HEK293 (cell line): ENCODE results near the gene SUSD3.

Experiments
- CTCF ChIA-PET: fragments of 350-600 bp; formaldehyde crosslinking; extraction: SDS; loops from one replicate; lab custom pipeline; 2021; ENCODE audit warnings: antibody characterized with exemption; lab: Yijun Ruan, JAX
- POLR2A ChIA-PET: fragments of 300-600 bp; formaldehyde crosslinking; extraction: SDS; loops from one replicate; lab custom pipeline; 2020; ENCODE audit warnings: antibody characterized with exemption, inconsistent platforms; lab: Yijun Ruan, JAX
- H3K27ac ChIP-seq: fragments of 200-500 bp; sonication (Bioruptor generic); 2 replicates; pipeline ENCODE4 v1.5.1; 2014; ENCODE audit warnings: low read depth, low read length, control low read depth, inconsistent platforms; ENCODE audit errors: extremely low read depth
- H3K36me3 ChIP-seq, 2 experiments: fragments of 200-500 bp in 1 of 2; sonication (Bioruptor generic) in 1 of 2; 1 replicate in 1 of 2; 2 replicates in 1 of 2; pipeline ENCODE4 v1.5.1; 2014 to 2017; ENCODE audit warnings: inconsistent platforms in 2 of 2, low read length in 2 of 2; ENCODE audit not compliant: control insufficient read depth in 2 of 2, insufficient read depth in 1 of 2
- H3K4me1 ChIP-seq: fragments of 200-500 bp; sonication (Bioruptor generic); 2 replicates; pipeline ENCODE4 v1.5.1; 2014; ENCODE audit warnings: mild to moderate bottlenecking, low read length, inconsistent platforms; ENCODE audit not compliant: control insufficient read depth, insufficient read depth
- H3K4me3 ChIP-seq: 2 replicates; pipeline ENCODE4 v1.5.1; 2011; ENCODE audit warnings: low read depth, mild to moderate bottlenecking, control low read depth, low read length, moderate library complexity
- H3K9me3 ChIP-seq: fragments of 200-500 bp; sonication (Bioruptor generic); 2 replicates; pipeline ENCODE4 v1.5.1; 2014; ENCODE audit warnings: low read depth, low read length, inconsistent platforms; ENCODE audit not compliant: control insufficient read depth, insufficient read depth
- BCL11B ChIP-seq: fragments of 450-650 bp; formaldehyde crosslinking; IDR thresholded peaks from 2 replicates; pipeline ENCODE4 v1.5.1; 2016; ENCODE audit warnings: low read depth, missing biosample characterization, missing genetic modification characterization
- GLIS1 ChIP-seq: fragments of 450-650 bp; formaldehyde crosslinking; IDR thresholded peaks from 2 replicates; pipeline ENCODE4 v1.5.1; 2016; ENCODE audit warnings: missing biosample characterization, missing genetic modification characterization
- ZEB2 ChIP-seq: fragments of 450-650 bp; formaldehyde crosslinking; IDR thresholded peaks from 2 replicates; pipeline ENCODE4 v1.5.1; 2016; ENCODE audit warnings: missing biosample characterization, missing genetic modification characterization
- ZNF133 ChIP-seq: fragments of 450-650 bp; formaldehyde crosslinking; IDR thresholded peaks from 2 replicates; pipeline ENCODE4 v1.5.1; 2016; ENCODE audit warnings: missing biosample characterization, missing genetic modification characterization
- ZNF560 ChIP-seq: fragments of 450-650 bp; formaldehyde crosslinking; IDR thresholded peaks from 2 replicates; pipeline ENCODE4 v1.5.1; 2017; ENCODE audit warnings: missing biosample characterization, missing genetic modification characterization, borderline replicate concordance
- ZNF623 ChIP-seq: fragments of 450-650 bp; formaldehyde crosslinking; IDR thresholded peaks from 2 replicates; pipeline ENCODE4 v1.5.1; 2016; ENCODE audit warnings: missing biosample characterization, missing genetic modification characterization
- ZNF626 ChIP-seq: fragments of 450-650 bp; sonication (Bioruptor Pico); formaldehyde crosslinking; IDR thresholded peaks from 2 replicates; pipeline ENCODE4 v1.5.1; 2018; ENCODE audit warnings: missing biosample characterization, missing genetic modification characterization, inconsistent platforms
- ZNF654 ChIP-seq: fragments of 450-650 bp; formaldehyde crosslinking; IDR thresholded peaks from 2 replicates; pipeline ENCODE4 v1.5.1; 2016; ENCODE audit warnings: low read depth, missing biosample characterization, missing genetic modification characterization
- TF ChIP-seq, protein P1 (sequence below): fragments of 450-650 bp; formaldehyde crosslinking; IDR thresholded peaks from 2 replicates; pipeline ENCODE4 v1.5.1; 2017; ENCODE audit warnings: missing biosample characterization, missing genetic modification characterization
- TF ChIP-seq, protein P2 (sequence below): fragments of 450-650 bp; formaldehyde crosslinking; IDR thresholded peaks from 2 replicates; pipeline ENCODE4 v1.5.1; 2016; ENCODE audit warnings: missing biosample characterization, missing genetic modification characterization
- TF ChIP-seq, protein P3 (sequence below): fragments of 450-650 bp; formaldehyde crosslinking; IDR thresholded peaks from 2 replicates; pipeline ENCODE4 v1.5.1; 2016; ENCODE audit warnings: missing biosample characterization, missing genetic modification characterization
- TF ChIP-seq, protein P4 (sequence below): fragments of 450-650 bp; formaldehyde crosslinking; IDR thresholded peaks from 2 replicates; pipeline ENCODE4 v1.5.1; 2016; ENCODE audit warnings: missing biosample characterization, missing genetic modification characterization
- TF ChIP-seq, protein P5 (sequence below): fragments of 450-650 bp; formaldehyde crosslinking; IDR thresholded peaks from 2 replicates; pipeline ENCODE4 v1.5.1; 2016; ENCODE audit warnings: missing biosample characterization, missing genetic modification characterization

The SUSD3 gene

DNA sequence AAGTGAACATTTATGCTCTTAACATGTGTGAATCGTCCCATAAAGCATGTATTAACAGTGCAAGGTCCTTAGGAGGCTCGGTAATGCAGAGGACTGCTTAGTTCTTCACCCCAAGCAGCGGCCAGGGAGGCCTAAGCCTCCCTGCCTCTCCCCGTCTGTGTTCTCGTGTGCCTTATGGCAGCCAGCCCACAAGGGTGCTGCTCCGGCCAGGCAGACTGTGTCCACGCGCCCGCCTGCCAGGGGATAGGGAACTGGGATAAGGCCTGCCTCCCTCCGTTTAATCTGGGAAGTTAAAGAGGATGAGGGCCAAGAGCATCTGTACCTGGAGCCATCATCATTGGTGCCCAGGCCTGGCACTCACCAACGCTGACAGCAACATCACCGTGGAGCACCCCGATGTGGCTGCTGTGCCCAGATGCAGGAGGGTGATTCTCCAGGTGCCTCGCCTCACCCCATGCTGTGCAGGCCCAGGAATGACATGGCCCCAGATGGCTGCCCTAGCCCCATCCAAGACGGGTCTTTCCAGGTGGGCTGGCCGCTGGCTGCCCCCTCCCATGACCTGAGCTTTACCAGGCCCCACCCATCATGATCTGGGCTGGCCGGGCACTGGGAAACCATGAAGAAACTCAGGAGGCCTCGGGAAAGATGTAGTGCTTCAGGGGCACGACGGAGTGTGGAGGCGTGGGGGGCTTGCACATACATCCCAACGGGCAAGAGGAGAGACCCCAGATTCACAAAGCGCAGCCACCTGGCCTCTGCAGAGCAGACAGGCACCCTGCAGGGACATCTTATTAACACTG lies 35.6 kb upstream of the SUSD3 start:
- H3K4me3 ChIP-seq, result no peak overlapping the region
- H3K27ac ChIP-seq, result no peak overlapping the region
- ChIA-PET POLR2A (no interaction called here), CTCF (no interaction called here)
- no peaks in the 10 kb centered on the region for H3K9me3 ChIP-seq
- no peaks in the 10 kb centered on the region for H3K4me1 ChIP-seq
- TF ChIP-seq ZNF654 (tag by site-specific recombination), result no peak
- TF ChIP-seq, protein P1, sequence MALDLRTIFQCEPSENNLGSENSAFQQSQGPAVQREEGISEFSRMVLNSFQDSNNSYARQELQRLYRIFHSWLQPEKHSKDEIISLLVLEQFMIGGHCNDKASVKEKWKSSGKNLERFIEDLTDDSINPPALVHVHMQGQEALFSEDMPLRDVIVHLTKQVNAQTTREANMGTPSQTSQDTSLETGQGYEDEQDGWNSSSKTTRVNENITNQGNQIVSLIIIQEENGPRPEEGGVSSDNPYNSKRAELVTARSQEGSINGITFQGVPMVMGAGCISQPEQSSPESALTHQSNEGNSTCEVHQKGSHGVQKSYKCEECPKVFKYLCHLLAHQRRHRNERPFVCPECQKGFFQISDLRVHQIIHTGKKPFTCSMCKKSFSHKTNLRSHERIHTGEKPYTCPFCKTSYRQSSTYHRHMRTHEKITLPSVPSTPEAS, result no peak
- TF ChIP-seq ZNF133, result no peak
- TF ChIP-seq, protein P2, sequence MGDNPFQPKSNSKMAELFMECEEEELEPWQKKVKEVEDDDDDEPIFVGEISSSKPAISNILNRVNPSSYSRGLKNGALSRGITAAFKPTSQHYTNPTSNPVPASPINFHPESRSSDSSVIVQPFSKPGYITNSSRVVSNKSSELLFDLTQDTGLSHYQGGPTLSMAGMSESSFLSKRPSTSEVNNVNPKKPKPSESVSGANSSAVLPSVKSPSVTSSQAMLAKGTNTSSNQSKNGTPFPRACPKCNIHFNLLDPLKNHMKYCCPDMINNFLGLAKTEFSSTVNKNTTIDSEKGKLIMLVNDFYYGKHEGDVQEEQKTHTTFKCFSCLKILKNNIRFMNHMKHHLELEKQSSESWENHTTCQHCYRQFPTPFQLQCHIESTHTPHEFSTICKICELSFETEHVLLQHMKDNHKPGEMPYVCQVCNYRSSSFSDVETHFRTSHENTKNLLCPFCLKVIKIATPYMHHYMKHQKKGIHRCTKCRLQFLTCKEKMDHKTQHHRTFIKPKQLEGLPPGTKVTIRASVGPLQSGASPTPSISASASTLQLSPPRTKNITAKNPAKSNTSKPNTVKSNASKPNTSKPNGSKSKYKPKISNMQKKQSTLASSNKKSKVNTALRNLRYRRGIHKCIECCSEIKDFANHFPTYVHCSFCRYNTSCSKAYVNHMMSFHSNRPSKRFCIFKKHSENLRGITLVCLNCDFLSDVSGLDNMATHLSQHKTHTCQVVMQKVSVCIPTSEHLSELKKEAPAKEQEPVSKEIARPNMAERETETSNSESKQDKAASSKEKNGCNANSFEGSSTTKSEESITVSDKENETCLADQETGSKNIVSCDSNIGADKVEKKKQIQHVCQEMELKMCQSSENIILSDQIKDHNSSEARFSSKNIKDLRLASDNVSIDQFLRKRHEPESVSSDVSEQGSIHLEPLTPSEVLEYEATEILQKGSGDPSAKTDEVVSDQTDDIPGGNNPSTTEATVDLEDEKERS (tag by site-specific recombination), result no peak
- TF ChIP-seq ZEB2 (tag by site-specific recombination), result no peak
- TF ChIP-seq GLIS1 (tag by site-specific recombination), result no peak
- TF ChIP-seq, protein P3, sequence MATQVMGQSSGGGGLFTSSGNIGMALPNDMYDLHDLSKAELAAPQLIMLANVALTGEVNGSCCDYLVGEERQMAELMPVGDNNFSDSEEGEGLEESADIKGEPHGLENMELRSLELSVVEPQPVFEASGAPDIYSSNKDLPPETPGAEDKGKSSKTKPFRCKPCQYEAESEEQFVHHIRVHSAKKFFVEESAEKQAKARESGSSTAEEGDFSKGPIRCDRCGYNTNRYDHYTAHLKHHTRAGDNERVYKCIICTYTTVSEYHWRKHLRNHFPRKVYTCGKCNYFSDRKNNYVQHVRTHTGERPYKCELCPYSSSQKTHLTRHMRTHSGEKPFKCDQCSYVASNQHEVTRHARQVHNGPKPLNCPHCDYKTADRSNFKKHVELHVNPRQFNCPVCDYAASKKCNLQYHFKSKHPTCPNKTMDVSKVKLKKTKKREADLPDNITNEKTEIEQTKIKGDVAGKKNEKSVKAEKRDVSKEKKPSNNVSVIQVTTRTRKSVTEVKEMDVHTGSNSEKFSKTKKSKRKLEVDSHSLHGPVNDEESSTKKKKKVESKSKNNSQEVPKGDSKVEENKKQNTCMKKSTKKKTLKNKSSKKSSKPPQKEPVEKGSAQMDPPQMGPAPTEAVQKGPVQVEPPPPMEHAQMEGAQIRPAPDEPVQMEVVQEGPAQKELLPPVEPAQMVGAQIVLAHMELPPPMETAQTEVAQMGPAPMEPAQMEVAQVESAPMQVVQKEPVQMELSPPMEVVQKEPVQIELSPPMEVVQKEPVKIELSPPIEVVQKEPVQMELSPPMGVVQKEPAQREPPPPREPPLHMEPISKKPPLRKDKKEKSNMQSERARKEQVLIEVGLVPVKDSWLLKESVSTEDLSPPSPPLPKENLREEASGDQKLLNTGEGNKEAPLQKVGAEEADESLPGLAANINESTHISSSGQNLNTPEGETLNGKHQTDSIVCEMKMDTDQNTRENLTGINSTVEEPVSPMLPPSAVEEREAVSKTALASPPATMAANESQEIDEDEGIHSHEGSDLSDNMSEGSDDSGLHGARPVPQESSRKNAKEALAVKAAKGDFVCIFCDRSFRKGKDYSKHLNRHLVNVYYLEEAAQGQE, result no peak
- TF ChIP-seq BCL11B (tag by site-specific recombination), result no peak
- TF ChIP-seq, protein P4, sequence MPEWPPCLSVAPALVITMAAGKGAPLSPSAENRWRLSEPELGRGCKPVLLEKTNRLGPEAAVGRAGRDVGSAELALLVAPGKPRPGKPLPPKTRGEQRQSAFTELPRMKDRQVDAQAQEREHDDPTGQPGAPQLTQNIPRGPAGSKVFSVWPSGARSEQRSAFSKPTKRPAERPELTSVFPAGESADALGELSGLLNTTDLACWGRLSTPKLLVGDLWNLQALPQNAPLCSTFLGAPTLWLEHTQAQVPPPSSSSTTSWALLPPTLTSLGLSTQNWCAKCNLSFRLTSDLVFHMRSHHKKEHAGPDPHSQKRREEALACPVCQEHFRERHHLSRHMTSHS (tag by site-specific recombination), result no peak
- no peak for TF ChIP-seq ZNF626 (tag by site-specific recombination)
- TF ChIP-seq, protein P5, sequence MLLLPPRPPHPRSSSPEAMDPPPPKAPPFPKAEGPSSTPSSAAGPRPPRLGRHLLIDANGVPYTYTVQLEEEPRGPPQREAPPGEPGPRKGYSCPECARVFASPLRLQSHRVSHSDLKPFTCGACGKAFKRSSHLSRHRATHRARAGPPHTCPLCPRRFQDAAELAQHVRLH (tag by site-specific recombination), result no peak
- no peaks in the 10 kb centered on the region for H3K36me3 ChIP-seq

DNA sequence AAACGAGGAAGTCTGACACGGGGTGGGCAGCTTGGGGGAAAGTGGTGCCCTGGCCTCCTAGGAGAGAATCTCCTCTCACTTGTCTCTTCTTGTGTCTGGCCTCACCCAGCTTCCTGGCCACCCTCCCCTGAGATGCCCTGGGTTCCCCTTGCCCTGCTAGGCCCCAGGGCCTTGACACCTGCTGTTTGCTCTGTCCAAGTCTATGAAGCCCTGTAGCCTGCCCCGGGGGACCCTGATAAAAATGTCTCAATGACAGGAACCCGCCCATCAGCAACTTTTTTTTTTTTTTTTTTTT lies 35.0 kb upstream of the SUSD3 start:
- CTCF ChIA-PET, result no interaction called here
- Histone ChIP-seq H3K4me3 (no peak overlapping the region), H3K4me1 (no peaks in the 10 kb centered on the region), H3K36me3 (no peaks in the 10 kb centered on the region), H3K9me3 (no peaks in the 10 kb centered on the region)
- POLR2A ChIA-PET, result no interaction called here
- no peak for TF ChIP-seq ZNF560 (tag by site-specific recombination)
- TF ChIP-seq ZNF623 (tag by site-specific recombination), result peak; percentile 27; the same call in 1 of the 2 replicates
- TF ChIP-seq, all 188 proteins: peak for 1
- H3K27ac ChIP-seq, result no peak overlapping the region
